Thyroid gland (tissue), 4 donors: Measurements from ENCODE around the gene SAE1. TPM values are rescaled to one million over a fixed set of nuclear protein-coding genes. Genes with fewer than 3 reads are reported as not detected.
"Not testable (repeated sequence)": the region's sequence is repeated elsewhere in the genome, so short reads cannot be mapped to it uniquely, and the experiment has no call there.

ENCODE experiments used
- DNase-seq, 2 donors: peaks; one replicate each; pipeline ENCODE4 v3.0.0-alpha.2; 2019
- H3K27ac ChIP-seq, 3 donors: fragments of 200-600 bp; sonication (generic); 1 replicate in 2 of 3; 2 replicates in 1 of 3; pipeline ENCODE4 v1.5.1; 2016 to 2019; ENCODE audit warnings: mild to moderate bottlenecking in 1 of 3, moderate library complexity in 1 of 3
- H3K27me3 ChIP-seq: fragments of 200-600 bp; sonication (generic); one replicate; pipeline ENCODE4 v1.5.1; 2019
- H3K36me3 ChIP-seq, 2 donors: fragments of 200-600 bp; sonication (generic); one replicate each; pipeline ENCODE4 v1.5.1; 2016 to 2019
- H3K4me1 ChIP-seq, 2 donors: fragments of 200-600 bp; sonication (generic); one replicate each; pipeline ENCODE4 v1.5.1; 2017 to 2019
- H3K4me3 ChIP-seq, 3 donors: fragments of 200-600 bp; sonication (generic); replicated peaks in 1 of 3; 1 replicate in 2 of 3; 2 replicates in 1 of 3; pipeline ENCODE4 v1.5.1; 2016; ENCODE audit warnings: mild to moderate bottlenecking in 1 of 3
- H3K9me3 ChIP-seq: fragments of 200-600 bp; sonication (generic); one replicate; pipeline ENCODE4 v1.5.1; 2017
- POLR2A ChIP-seq, 2 donors: fragments of 450-650 bp; IDR thresholded peaks; one replicate each; pipeline ENCODE4 v1.6.1; 2017; ENCODE audit warnings: antibody characterized with exemption in 2 of 2, mild to moderate bottlenecking in 2 of 2, moderate library complexity in 1 of 2
- WGBS, 2 donors: methylation state at CpG; one replicate each; pipeline ENCODE4 v1.1.5; 2017; 5-methylcytosine and 5-hydroxymethylcytosine counted together
- intact Hi-C: fragments of 100-400 bp; cut with DNase I; formaldehyde crosslinking; loops from one replicate; pipeline ENCODE4 v1.15.1; 2023
- total RNA-seq, 4 donors: library from RNA; depleted of rRNA; stranded (reverse); fragments of >200 nt; gene quantifications; one replicate each; pipeline ENCODE4 v1.2.3, GENCODE V29; 2016
- TF ChIP-seq, protein P1 (sequence below), 6 experiments: fragments of 200-600 bp in 3 of 6; fragments of 450-650 bp in 3 of 6; sonication (generic) in 3 of 6; IDR thresholded peaks; one replicate each; pipeline ENCODE4 v1.5.1; 2016 to 2019; ENCODE audit warnings: antibody characterized with exemption in 6 of 6, mild to moderate bottlenecking in 2 of 6, inconsistent platforms in 1 of 6, moderate library complexity in 1 of 6

SAE1 gene
- total RNA-seq, 4 donors from 2014 or later = 79.5 to 119 (median 103) TPM

DNA sequence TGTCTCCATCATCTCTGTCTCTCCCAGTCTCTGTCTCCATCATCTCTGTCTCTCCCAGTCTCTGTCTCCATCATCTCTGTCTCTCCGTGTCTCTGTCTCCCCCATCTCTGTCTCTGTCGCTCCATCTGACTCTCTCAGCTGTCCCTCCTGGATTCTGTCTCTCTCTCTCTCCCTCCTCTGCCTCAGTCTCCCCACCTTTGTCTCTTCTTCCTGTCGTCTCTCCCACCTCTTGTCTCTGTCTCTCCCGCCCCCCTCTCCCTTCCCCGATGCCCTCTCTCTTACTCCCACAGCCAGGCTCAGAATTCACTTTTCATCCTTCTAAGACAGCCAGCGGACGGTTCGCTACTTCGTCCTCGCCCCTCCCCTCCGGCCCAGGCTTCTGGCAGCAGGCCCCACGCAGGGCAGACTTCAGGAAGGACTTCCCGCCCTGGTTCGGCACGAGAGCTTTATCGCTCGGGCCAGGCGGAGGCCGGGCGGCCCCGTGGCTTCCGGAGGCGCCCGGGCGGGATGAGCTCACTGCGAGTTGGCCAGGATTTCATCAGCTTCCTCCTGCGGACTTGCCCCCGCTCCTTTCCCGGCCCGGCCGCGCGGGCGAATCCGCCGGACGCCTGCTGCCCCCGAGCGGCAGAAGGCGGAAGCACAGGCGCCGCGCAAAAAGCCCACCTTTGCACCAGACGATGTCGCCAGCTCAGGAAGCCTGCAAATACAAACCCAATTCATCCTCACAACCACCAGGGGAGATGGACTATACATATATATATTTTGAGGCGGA is 113.3 kb downstream of the SAE1 start:
- no peak for TF ChIP-seq POLR2A (IDR thresholded peaks at IDR 0.05)
- TF ChIP-seq, protein P1, sequence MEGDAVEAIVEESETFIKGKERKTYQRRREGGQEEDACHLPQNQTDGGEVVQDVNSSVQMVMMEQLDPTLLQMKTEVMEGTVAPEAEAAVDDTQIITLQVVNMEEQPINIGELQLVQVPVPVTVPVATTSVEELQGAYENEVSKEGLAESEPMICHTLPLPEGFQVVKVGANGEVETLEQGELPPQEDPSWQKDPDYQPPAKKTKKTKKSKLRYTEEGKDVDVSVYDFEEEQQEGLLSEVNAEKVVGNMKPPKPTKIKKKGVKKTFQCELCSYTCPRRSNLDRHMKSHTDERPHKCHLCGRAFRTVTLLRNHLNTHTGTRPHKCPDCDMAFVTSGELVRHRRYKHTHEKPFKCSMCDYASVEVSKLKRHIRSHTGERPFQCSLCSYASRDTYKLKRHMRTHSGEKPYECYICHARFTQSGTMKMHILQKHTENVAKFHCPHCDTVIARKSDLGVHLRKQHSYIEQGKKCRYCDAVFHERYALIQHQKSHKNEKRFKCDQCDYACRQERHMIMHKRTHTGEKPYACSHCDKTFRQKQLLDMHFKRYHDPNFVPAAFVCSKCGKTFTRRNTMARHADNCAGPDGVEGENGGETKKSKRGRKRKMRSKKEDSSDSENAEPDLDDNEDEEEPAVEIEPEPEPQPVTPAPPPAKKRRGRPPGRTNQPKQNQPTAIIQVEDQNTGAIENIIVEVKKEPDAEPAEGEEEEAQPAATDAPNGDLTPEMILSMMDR (IDR thresholded peaks at IDR 0.05) = peak; percentile 94 to 99 (median 98)
- H3K9me3 ChIP-seq = no peaks in the 10 kb centered on the region
- intact Hi-C loops = loop anchor here (5.0 to 10.0 kb wide), 3 partner anchors 37 to 229 kb away; partner anchors contain the start of gene NPAS1
- peak; percentile 83 to 86 for DNase-seq
- 4 to 5% methylated on average over 21 to 28 of the region's 46 CpGs for WGBS, 2 donors
- no peak overlapping the region for H3K4me3 ChIP-seq
- no peak overlapping the region for H3K27ac ChIP-seq
- H3K4me1 ChIP-seq = peaks cover 11 to 38% of the 10 kb centered on the region in 2 donors
- H3K36me3 ChIP-seq = no peaks in the 10 kb centered on the region
- H3K27me3 ChIP-seq = no peaks in the 10 kb centered on the region

DNA sequence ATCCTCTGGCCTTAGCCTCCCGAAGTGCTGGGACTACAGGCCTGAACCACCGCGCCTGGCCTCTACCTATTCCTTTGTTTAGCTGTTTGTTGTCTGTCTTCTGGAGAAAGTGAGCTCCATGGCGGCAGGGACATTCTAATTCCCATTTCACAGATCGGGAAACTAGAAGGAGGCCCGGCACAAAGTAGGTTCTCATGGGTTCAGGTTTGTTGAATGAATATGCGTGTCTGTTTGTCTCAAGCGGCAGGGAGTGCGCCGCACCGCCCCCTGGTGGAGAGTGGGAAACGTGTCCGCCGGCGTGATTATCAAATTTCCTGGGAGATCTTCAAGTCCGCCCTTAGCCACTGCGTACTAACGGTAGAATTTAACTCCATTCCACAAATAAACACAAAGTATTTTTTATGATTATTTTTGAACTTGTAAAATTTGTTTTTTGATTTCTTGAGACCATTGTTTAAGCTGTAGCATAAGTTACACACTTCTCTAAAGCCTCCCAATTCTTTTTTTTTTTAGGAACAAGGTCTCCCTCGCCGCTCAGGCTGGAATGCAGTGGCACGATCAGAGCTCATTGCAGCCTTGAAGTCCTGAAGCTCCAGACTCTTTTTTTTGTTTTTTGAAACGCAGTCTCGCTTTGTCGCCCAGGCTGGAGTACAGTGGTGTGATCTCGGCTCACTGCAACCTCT is 116.8 kb downstream of the SAE1 start:
- Histone ChIP-seq H3K4me3 (no peak overlapping the region), H3K4me1 (peaks cover 6 to 20% of the 10 kb centered on the region in 2 donors), H3K9me3 (no peaks in the 10 kb centered on the region), H3K36me3 (no peaks in the 10 kb centered on the region), H3K27ac (no peak overlapping the region), H3K27me3 (no peaks in the 10 kb centered on the region)
- peak; percentile 71 to 85 for DNase-seq
- whole genome bisulfite sequencing, 2 donors = 28 to 29% methylated on average over 25 of the region's 25 CpGs
- intact Hi-C loops = loop anchor here (10.0 kb wide), 1 partner anchor 233 kb away; the partner anchor contains the start of gene NPAS1
- TF ChIP-seq POLR2A (IDR thresholded peaks at IDR 0.05) = no peak
- TF ChIP-seq, protein P1 (IDR thresholded peaks at IDR 0.05) = peak; percentile 73 to 92 (median 90)

DNA sequence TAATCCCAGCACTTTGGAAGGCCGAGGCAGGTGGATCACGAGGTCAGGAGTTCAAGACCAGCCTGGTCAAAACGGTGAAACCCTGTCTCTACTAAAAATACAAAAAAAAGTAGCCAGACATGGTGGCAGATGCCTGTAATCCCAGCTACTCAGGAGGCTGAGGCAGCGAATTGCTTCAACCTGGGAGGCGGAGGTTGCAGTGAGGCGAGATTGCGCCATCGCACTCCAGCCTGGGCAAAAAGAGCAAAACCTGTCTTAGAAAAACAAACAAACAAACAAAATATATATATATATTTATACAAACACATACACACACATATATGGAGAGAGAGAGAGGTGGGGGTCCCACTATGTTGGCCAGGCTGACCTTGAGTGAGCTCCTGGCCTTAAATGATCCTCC is 122.4 kb downstream of the SAE1 start:
- not testable (repeated sequence) for H3K27me3 ChIP-seq, H3K36me3 ChIP-seq, DNase-seq, H3K27ac ChIP-seq, H3K9me3 ChIP-seq, H3K4me3 ChIP-seq
- WGBS, 2 donors = 87 to 89% methylated on average over 8 of the region's 8 CpGs
- intact Hi-C loops = loop anchor here (10.0 kb wide), 1 partner anchor 398 kb away; the partner anchor contains the start of gene AP2S1
- H3K4me1 ChIP-seq = peaks cover 10 to 13% of the 10 kb centered on the region in 2 donors

DNA sequence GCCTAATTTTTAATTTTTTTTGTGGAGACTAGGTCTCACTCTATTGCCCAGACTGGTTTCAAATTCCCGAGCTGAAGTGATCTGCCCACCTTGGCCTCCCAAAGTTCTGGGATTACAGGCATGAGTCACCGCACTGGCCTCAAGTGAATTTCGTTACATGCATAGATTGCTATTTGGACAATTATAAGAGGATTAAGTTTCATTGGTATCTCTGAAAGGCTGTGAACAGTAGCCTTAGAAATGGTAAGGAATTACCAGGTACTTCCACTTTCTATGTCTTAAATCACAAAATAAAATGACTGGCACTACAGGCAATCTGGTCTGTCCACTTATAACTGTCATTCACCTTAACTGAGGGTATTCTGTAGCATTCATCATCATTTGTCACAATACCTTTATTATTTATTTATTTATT is 122.8 kb downstream of the SAE1 start:
- Histone ChIP-seq H3K27ac (no peak overlapping the region), H3K27me3 (no peaks in the 10 kb centered on the region), H3K4me3 (no peak overlapping the region), H3K4me1 (peaks cover 15 to 17% of the 10 kb centered on the region in 2 donors), H3K36me3 (no peaks in the 10 kb centered on the region), H3K9me3 (no peaks in the 10 kb centered on the region)
- intact Hi-C loops = loop anchor here (10.0 kb wide), 1 partner anchor 399 kb away; the partner anchor contains the start of gene AP2S1
- DNase-seq = no peak
- 68 to 78% methylated on average over 3 of the region's 3 CpGs for WGBS, 2 donors
- TF ChIP-seq POLR2A (IDR thresholded peaks at IDR 0.05) = no peak
- TF ChIP-seq, protein P1 (IDR thresholded peaks at IDR 0.05) = no peak

DNA sequence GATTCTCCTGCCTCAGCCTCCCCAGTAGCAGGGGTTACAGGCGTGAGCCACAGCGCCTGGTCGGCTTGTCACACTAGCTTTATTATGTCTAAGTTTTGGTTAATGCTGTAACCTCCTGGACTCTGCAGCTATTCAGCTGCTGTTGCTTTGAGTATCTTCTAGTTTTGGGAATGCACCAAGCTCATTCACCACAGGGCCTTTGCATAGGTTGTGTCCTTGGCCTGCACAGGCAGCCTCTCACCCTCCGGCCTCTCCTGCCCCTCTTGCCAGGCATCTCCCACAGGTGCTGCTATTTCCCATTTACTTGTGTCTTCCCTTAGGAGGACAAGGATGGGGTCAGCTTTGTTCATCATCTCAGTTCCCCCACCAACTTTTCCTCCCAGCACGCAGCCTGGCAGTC is 123.3 kb downstream of the SAE1 start:
- intact Hi-C loops = loop anchor here (10.0 kb wide), 1 partner anchor 399 kb away; the partner anchor contains the start of gene AP2S1
- no peak for DNase-seq
- Histone ChIP-seq H3K27ac (no peak overlapping the region), H3K36me3 (peaks cover 4% of the 10 kb centered on the region in 2 donors), H3K4me3 (no peak overlapping the region), H3K27me3 (no peaks in the 10 kb centered on the region), H3K4me1 (peaks cover 17 to 20% of the 10 kb centered on the region in 2 donors), H3K9me3 (no peaks in the 10 kb centered on the region)
- 93% methylated on average over 5 of the region's 5 CpGs for WGBS, 2 donors
- TF ChIP-seq, protein P1 (IDR thresholded peaks at IDR 0.05) = no peak
- TF ChIP-seq POLR2A (IDR thresholded peaks at IDR 0.05) = no peak
